Suprapubic skin (tissue), 4 donors: ENCODE results near the gene ZFP36L1. TPM values are rescaled to one million over a fixed set of nuclear protein-coding genes. Genes with fewer than 3 reads are reported as not detected.
A peak's percentile ranks its signal among the peaks of the same experiment; 100 is the strongest.

Experiments used
- DNase-seq, 2 donors: peaks; one replicate each; pipeline ENCODE4 v3.0.0-alpha.2; 2019; ENCODE audit warnings: low spot score in 2 of 2
- H3K27ac ChIP-seq: fragments of 200-600 bp; sonication (generic); one replicate; pipeline ENCODE4 v1.5.1; 2019
- H3K27me3 ChIP-seq: fragments of 200-600 bp; sonication (generic); one replicate; pipeline ENCODE4 v1.5.1; 2019
- H3K36me3 ChIP-seq: fragments of 200-600 bp; sonication (generic); one replicate; pipeline ENCODE4 v1.5.1; 2019
- H3K4me1 ChIP-seq: fragments of 200-600 bp; sonication (generic); one replicate; pipeline ENCODE4 v1.5.1; 2019
- H3K4me3 ChIP-seq: fragments of 200-600 bp; sonication (generic); one replicate; pipeline ENCODE4 v1.5.1; 2019; ENCODE audit warnings: mild to moderate bottlenecking
- H3K9me3 ChIP-seq: fragments of 200-600 bp; sonication (generic); one replicate; pipeline ENCODE4 v1.5.1; 2019
- CTCF ChIP-seq, 2 donors: fragments of 200-600 bp in 1 of 2; fragments of 450-650 bp in 1 of 2; sonication (generic) in 1 of 2; IDR thresholded peaks; one replicate each; pipeline ENCODE4 v1.5.1; 2016 to 2019; ENCODE audit warnings: antibody characterized with exemption in 2 of 2, mild to moderate bottlenecking in 1 of 2, moderate library complexity in 1 of 2
- EP300 ChIP-seq: sonication (generic); formaldehyde crosslinking; IDR thresholded peaks from one replicate; pipeline ENCODE4 v1.6.1; 2017; ENCODE audit warnings: antibody characterized with exemption
- POLR2A ChIP-seq, 2 donors: fragments of 450-650 bp; IDR thresholded peaks; one replicate each; pipeline ENCODE4 v1.6.1; 2017; ENCODE audit warnings: antibody characterized with exemption in 2 of 2, mild to moderate bottlenecking in 2 of 2, moderate library complexity in 2 of 2
- POLR2AphosphoS5 ChIP-seq, 3 donors: sonication (generic); formaldehyde crosslinking; IDR thresholded peaks; one replicate each; pipeline ENCODE4 v1.6.1; 2017; ENCODE audit warnings: antibody characterized with exemption in 3 of 3
- WGBS: methylation state at CpG from one replicate; pipeline ENCODE4 v1.1.5; 2018; 5-methylcytosine and 5-hydroxymethylcytosine counted together
- total RNA-seq, 4 donors: library from RNA; depleted of rRNA; stranded (reverse); fragments of >200 nt; gene quantifications; one replicate each; pipeline ENCODE4 v1.1.0, GENCODE V29; 2016

Gene ZFP36L1
- total RNA-seq, 4 donors from 2014 or later: 1,382 to 1,995 (median 1,611) TPM

GRCh38 chr14:68807148-68807600 is 14.3 kb upstream of the ZFP36L1 start:
- peak in 1 of 2 donors; percentile 81 for DNase-seq
- Histone ChIP-seq H3K36me3 (no peaks in the 10 kb centered on the region), H3K4me3 (no peak overlapping the region), H3K27me3 (no peaks in the 10 kb centered on the region), H3K27ac (peak overlapping the region; percentile 76), H3K9me3 (no peaks in the 10 kb centered on the region), H3K4me1 (peaks cover 41% of the 10 kb centered on the region)
- WGBS: 28% methylated on average over 6 of the region's 10 CpGs
- TF ChIP-seq POLR2AphosphoS5 (IDR thresholded peaks at IDR 0.05) (no peak), EP300 (no peak), POLR2A (IDR thresholded peaks at IDR 0.05) (no peak), CTCF (IDR thresholded peaks at IDR 0.05) (no peak)

GRCh38 chr14:68806526-68807147 is 13.8 kb upstream of the ZFP36L1 start:
- no peak for TF ChIP-seq POLR2A (IDR thresholded peaks at IDR 0.05)
- no peak for TF ChIP-seq POLR2AphosphoS5 (IDR thresholded peaks at IDR 0.05)
- TF ChIP-seq CTCF (IDR thresholded peaks at IDR 0.05): no peak
- no peak for TF ChIP-seq EP300
- DNase-seq: peak; percentile 57 to 74
- no peak overlapping the region for H3K4me3 ChIP-seq
- peaks cover 41% of the 10 kb centered on the region for H3K4me1 ChIP-seq
- 61% methylated on average over 4 of the region's 4 CpGs for WGBS
- no peaks in the 10 kb centered on the region for H3K27me3 ChIP-seq
- H3K27ac ChIP-seq: peak overlapping the region; percentile 76
- no peaks in the 10 kb centered on the region for H3K36me3 ChIP-seq
- H3K9me3 ChIP-seq: no peaks in the 10 kb centered on the region

GRCh38 chr14:68805414-68805813 is 12.5 kb upstream of the ZFP36L1 start:
- Histone ChIP-seq H3K4me1 (peaks cover 41% of the 10 kb centered on the region), H3K4me3 (no peak overlapping the region), H3K27ac (no peak overlapping the region), H3K9me3 (no peaks in the 10 kb centered on the region), H3K36me3 (no peaks in the 10 kb centered on the region), H3K27me3 (no peaks in the 10 kb centered on the region)
- DNase-seq: no peak
- 80% methylated on average over 7 of the region's 7 CpGs for WGBS
- TF ChIP-seq POLR2AphosphoS5 (IDR thresholded peaks at IDR 0.05) (no peak), POLR2A (IDR thresholded peaks at IDR 0.05) (no peak), EP300 (no peak), CTCF (IDR thresholded peaks at IDR 0.05) (no peak)

- DNase-seq: no peak
- H3K27ac ChIP-seq: no peak overlapping the region
- no peaks in the 10 kb centered on the region for H3K9me3 ChIP-seq
- TF ChIP-seq CTCF (IDR thresholded peaks at IDR 0.05) (no peak), EP300 (no peak)
- H3K4me3 ChIP-seq: no peak overlapping the region
- H3K36me3 ChIP-seq: no peaks in the 10 kb centered on the region
- H3K4me1 ChIP-seq: peaks cover 22% of the 10 kb centered on the region
- no peaks in the 10 kb centered on the region for H3K27me3 ChIP-seq
Measured at GRCh38 chr14:68801631-68802030, 8.8 kb upstream of the ZFP36L1 start.

GRCh38 chr14:68800953-68801352 is 8.1 kb upstream of the ZFP36L1 start:
- Histone ChIP-seq H3K36me3 (no peaks in the 10 kb centered on the region), H3K27ac (no peak overlapping the region), H3K27me3 (no peaks in the 10 kb centered on the region), H3K9me3 (no peaks in the 10 kb centered on the region), H3K4me1 (peaks cover 24% of the 10 kb centered on the region), H3K4me3 (no peak overlapping the region)
- DNase-seq: no peak
- TF ChIP-seq POLR2AphosphoS5 (IDR thresholded peaks at IDR 0.05): no peak
- no peak for TF ChIP-seq CTCF (IDR thresholded peaks at IDR 0.05)
- no peak for TF ChIP-seq POLR2A (IDR thresholded peaks at IDR 0.05)
- no peak for TF ChIP-seq EP300
